MM.1S (cell line): ENCODE measurements around the gene PTGR1.

Experiments used
- DNase-seq: peaks from one replicate; pipeline ENCODE4 v3.0.0-alpha.2; 2015
- H2AFZ ChIP-seq: fragments of 300-600 bp; sonication (generic); 2 replicates; pipeline ENCODE4 v1.6.0; 2016; ENCODE audit warnings: antibody characterized with exemption, low read length
- H3F3A ChIP-seq: fragments of 300-600 bp; sonication (generic); 2 replicates; pipeline ENCODE4 v1.6.1; 2016; ENCODE audit warnings: mild to moderate bottlenecking, antibody characterized with exemption, low read length, moderate library complexity, mixed read lengths; ENCODE audit not compliant: insufficient read depth
- H3K27ac ChIP-seq: fragments of 300-600 bp; sonication (generic); 2 replicates; pipeline ENCODE4 v1.5.1; 2016; ENCODE audit warnings: mild to moderate bottlenecking, low read length
- H3K27me3 ChIP-seq: fragments of 300-600 bp; sonication (generic); replicated peaks from 2 replicates; pipeline ENCODE4 v1.6.0; 2016; ENCODE audit warnings: low read length; ENCODE audit not compliant: insufficient read depth
- H3K36me3 ChIP-seq: fragments of 300-600 bp; sonication (generic); replicated peaks from 2 replicates; pipeline ENCODE4 v1.6.1; 2016; ENCODE audit warnings: mild to moderate bottlenecking, low read length, mixed read lengths; ENCODE audit not compliant: insufficient read depth
- H3K4me1 ChIP-seq: fragments of 300-600 bp; sonication (generic); 2 replicates; pipeline ENCODE4 v1.6.1; 2016; ENCODE audit warnings: low read length, mixed read lengths
- H3K4me2 ChIP-seq: fragments of 300-600 bp; sonication (generic); 2 replicates; pipeline ENCODE4 v1.6.0; 2016; ENCODE audit warnings: low read depth, low read length
- H3K4me3 ChIP-seq: fragments of 300-600 bp; sonication (generic); 2 replicates; pipeline ENCODE4 v1.5.1; 2016; ENCODE audit warnings: low read length, mixed read lengths
- H3K79me2 ChIP-seq: fragments of 300-600 bp; sonication (generic); 2 replicates; pipeline ENCODE4 v1.6.1; 2016; ENCODE audit warnings: mixed run types, low read length, mixed read lengths
- H3K9ac ChIP-seq: fragments of 300-600 bp; sonication (generic); 2 replicates; pipeline ENCODE4 v1.6.1; 2016; ENCODE audit warnings: low read length, mixed read lengths
- H3K9me2 ChIP-seq: fragments of 300-600 bp; sonication (generic); replicated peaks from 2 replicates; pipeline ENCODE4 v1.6.1; 2016; ENCODE audit warnings: mild to moderate bottlenecking, low read length, mixed read lengths; ENCODE audit not compliant: insufficient read depth
- H3K9me3 ChIP-seq: fragments of 300-600 bp; sonication (generic); replicated peaks from 2 replicates; pipeline ENCODE4 v1.6.1; 2016; ENCODE audit warnings: mild to moderate bottlenecking, low read length, mixed read lengths; ENCODE audit not compliant: insufficient read depth
- H4K20me1 ChIP-seq: fragments of 300-600 bp; sonication (generic); 2 replicates; pipeline ENCODE4 v1.6.1; 2016; ENCODE audit warnings: mild to moderate bottlenecking, low read length, moderate library complexity, mixed read lengths; ENCODE audit not compliant: insufficient read depth
- EZH2 ChIP-seq: fragments of 300-600 bp; sonication (generic); optimal IDR thresholded peaks from 2 replicates; pipeline ENCODE3; 2017; ENCODE audit warnings: low read depth, mild to moderate bottlenecking, antibody characterized with exemption, low read length, mixed read lengths
- EZH2phosphoT487 ChIP-seq: fragments of 300-600 bp; sonication (generic); IDR thresholded peaks from 2 replicates; pipeline ENCODE4 v1.6.1; 2018; ENCODE audit warnings: antibody characterized with exemption, low read length
- TF ChIP-seq, protein P1 (sequence below): fragments of 300-600 bp; sonication (generic); IDR thresholded peaks from 2 replicates; pipeline ENCODE4 v1.5.1; 2016; ENCODE audit warnings: antibody characterized with exemption, low read length, mixed read lengths

The PTGR1 gene

DNA sequence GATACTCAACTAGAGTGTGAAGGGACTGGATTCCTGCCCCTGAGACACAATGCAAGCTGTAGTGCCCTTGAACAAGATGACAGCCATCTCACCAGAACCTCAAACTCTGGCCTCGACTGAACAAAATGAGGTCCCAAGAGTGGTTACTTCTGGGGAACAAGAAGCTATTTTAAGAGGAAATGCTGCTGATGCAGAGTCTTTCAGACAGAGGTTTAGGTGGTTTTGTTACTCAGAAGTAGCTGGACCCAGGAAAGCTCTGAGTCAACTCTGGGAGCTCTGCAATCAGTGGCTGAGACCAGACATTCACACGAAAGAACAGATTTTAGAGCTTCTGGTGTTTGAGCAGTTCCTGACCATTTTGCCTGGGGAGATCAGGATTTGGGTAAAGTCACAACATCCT lies 72.1 kb downstream of the PTGR1 start:
- no peak overlapping the region for H3K27ac ChIP-seq
- H3F3A ChIP-seq = no peaks in the 10 kb centered on the region
- H3K36me3 ChIP-seq = no peaks in the 10 kb centered on the region
- no peak overlapping the region for H3K4me2 ChIP-seq
- DNase-seq = no peak
- H3K79me2 ChIP-seq = no peaks in the 10 kb centered on the region
- no peaks in the 10 kb centered on the region for H3K4me1 ChIP-seq
- no peak for TF ChIP-seq EZH2phosphoT487
- TF ChIP-seq, protein P1, sequence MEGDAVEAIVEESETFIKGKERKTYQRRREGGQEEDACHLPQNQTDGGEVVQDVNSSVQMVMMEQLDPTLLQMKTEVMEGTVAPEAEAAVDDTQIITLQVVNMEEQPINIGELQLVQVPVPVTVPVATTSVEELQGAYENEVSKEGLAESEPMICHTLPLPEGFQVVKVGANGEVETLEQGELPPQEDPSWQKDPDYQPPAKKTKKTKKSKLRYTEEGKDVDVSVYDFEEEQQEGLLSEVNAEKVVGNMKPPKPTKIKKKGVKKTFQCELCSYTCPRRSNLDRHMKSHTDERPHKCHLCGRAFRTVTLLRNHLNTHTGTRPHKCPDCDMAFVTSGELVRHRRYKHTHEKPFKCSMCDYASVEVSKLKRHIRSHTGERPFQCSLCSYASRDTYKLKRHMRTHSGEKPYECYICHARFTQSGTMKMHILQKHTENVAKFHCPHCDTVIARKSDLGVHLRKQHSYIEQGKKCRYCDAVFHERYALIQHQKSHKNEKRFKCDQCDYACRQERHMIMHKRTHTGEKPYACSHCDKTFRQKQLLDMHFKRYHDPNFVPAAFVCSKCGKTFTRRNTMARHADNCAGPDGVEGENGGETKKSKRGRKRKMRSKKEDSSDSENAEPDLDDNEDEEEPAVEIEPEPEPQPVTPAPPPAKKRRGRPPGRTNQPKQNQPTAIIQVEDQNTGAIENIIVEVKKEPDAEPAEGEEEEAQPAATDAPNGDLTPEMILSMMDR = no peak
- TF ChIP-seq EZH2 = no peak
- no peaks in the 10 kb centered on the region for H3K9me3 ChIP-seq
- H2AFZ ChIP-seq = no peak overlapping the region
- no peaks in the 10 kb centered on the region for H3K9me2 ChIP-seq
- H3K4me3 ChIP-seq = no peak overlapping the region
- no peaks in the 10 kb centered on the region for H3K27me3 ChIP-seq
- no peak overlapping the region for H3K9ac ChIP-seq
- no peaks in the 10 kb centered on the region for H4K20me1 ChIP-seq

DNA sequence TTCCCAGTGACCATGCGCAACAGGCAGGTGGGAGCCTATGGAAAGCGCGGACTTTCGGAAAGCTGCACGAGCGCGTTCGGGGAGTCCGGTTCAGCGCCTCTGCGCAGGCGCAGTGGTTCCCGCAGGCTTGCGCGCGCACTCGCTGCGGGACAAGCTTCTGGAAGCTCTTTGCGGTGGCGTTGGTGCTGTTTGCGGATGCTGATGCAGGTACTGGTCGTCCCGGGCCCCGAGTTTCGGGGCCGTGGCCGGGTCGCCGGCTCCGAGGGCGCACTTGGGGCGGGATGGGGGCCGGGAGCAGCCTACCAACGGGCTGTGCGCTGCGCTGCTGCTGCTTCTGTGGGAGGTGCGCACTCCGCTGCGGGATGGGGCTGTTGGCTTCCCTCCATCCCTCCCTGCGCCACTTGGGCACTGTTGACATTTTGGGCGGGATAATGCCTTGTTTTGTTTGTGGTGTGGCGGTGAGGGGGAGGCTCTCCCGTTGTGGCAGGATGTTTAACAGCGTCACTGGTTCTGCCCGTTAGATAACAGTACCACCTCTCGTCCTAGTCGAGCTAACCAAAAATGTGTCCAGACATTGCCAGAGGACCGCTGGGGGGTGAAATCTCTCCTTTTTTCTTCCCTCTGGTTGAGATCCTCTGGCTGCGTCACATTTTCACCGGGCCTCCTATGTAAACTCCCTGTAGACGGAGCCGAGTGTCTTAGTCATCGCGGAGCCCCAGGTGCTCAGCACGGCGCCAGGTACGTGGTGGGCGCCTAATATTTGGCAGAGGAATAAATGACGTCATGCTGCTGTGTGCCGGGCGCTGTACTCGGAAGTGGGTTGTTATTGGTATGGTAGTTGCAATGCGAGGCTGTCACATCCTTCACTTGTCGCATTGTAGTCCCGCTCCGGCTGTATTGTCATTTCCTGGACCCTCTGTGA lies 74.1 kb downstream of the PTGR1 start, which contains the start of gene ZNF483:
TSS of gene ZNF483 (plus strand) at position 124 of the 922 bp plus-strand sequence. CDS start 2,217 bp downstream, outside the sequence.
- no peaks in the 10 kb centered on the region for H3K27me3 ChIP-seq
- no peaks in the 10 kb centered on the region for H3K9me3 ChIP-seq
- H3K36me3 ChIP-seq = no peaks in the 10 kb centered on the region
- no peaks in the 10 kb centered on the region for H3K4me1 ChIP-seq
- no peak within 1 kb of the TSS; the same call in 1 of the 2 replicates for H3K4me3 ChIP-seq
- H3K4me2 ChIP-seq = no peak within 1 kb of the TSS
- no peak within 1 kb of the TSS for H3K27ac ChIP-seq
- TF ChIP-seq EZH2phosphoT487 (no peak), EZH2 (no peak)
- TF ChIP-seq, protein P1 = no peak
- no peak within 1 kb of the TSS for H3K9ac ChIP-seq
- H4K20me1 ChIP-seq = no peaks in the 10 kb centered on the region
- no peaks in the 10 kb centered on the region for H3F3A ChIP-seq
- no peak within 1 kb of the TSS for H2AFZ ChIP-seq
- no peaks in the 10 kb centered on the region for H3K9me2 ChIP-seq
- no peak for DNase-seq
- H3K79me2 ChIP-seq = no peaks in the 10 kb centered on the region

DNA sequence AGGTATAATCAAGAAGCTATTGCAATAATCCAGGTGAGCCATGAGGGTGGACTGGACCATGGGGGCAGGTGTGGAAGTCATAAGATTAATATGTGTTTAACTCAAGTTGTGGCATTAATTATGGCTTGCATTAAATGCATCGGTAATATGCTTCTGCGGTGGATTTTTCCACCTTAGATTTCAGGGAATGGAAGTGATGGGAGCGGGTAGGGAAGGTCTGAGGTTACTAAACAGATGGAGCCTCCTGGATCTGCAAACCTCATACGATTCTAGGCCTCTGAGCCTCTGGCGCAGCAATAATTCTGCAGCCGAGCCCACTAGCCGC lies 74.8 kb downstream of the PTGR1 start:
- Histone ChIP-seq H3K27ac (no peak overlapping the region), H3K4me1 (no peaks in the 10 kb centered on the region), H4K20me1 (no peaks in the 10 kb centered on the region), H3K9ac (no peak overlapping the region), H3K9me2 (no peaks in the 10 kb centered on the region), H3F3A (no peaks in the 10 kb centered on the region), H3K4me3 (no peak overlapping the region), H2AFZ (no peak overlapping the region), H3K4me2 (no peak overlapping the region), H3K9me3 (no peaks in the 10 kb centered on the region), H3K79me2 (no peaks in the 10 kb centered on the region), H3K36me3 (no peaks in the 10 kb centered on the region), H3K27me3 (no peaks in the 10 kb centered on the region)
- TF ChIP-seq EZH2phosphoT487 = no peak
- DNase-seq = no peak

DNA sequence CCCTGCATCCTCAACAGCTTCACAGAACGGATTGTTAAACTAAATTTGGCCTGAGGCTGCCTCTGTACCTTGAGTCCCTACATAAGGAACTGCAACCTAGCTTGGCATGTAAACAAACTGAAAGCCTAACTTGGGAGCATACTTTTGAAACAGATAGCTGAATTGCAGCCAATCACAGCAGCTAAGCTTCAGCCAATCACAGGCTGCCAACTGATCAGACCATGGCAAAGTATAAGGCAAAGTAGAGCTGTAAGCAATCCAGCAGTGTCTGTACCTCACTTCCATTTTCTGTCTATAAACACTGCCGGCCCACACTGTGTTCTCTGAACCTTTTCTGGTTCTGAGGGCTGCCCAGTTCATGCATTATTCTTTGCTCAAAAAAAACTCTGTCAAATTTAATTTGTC lies 83.4 kb downstream of the PTGR1 start:
- Histone ChIP-seq H3K4me3 (no peak overlapping the region), H2AFZ (peak overlapping the region; percentile 14; the same call in 1 of the 2 replicates), H4K20me1 (no peaks in the 10 kb centered on the region), H3K36me3 (no peaks in the 10 kb centered on the region), H3F3A (no peaks in the 10 kb centered on the region), H3K9me2 (no peaks in the 10 kb centered on the region), H3K9me3 (no peaks in the 10 kb centered on the region), H3K27me3 (no peaks in the 10 kb centered on the region), H3K4me2 (peak overlapping the region; percentile 9; the same call in 1 of the 2 replicates), H3K27ac (no peak overlapping the region), H3K79me2 (no peaks in the 10 kb centered on the region), H3K4me1 (no peaks in the 10 kb centered on the region), H3K9ac (no peak overlapping the region)
- TF ChIP-seq EZH2 (no peak), EZH2phosphoT487 (no peak)
- TF ChIP-seq, protein P1 = no peak
- DNase-seq = peak; percentile 15
